Measurements from ENCODE around the gene LAMC3.

LAMC3 gene

DNA sequence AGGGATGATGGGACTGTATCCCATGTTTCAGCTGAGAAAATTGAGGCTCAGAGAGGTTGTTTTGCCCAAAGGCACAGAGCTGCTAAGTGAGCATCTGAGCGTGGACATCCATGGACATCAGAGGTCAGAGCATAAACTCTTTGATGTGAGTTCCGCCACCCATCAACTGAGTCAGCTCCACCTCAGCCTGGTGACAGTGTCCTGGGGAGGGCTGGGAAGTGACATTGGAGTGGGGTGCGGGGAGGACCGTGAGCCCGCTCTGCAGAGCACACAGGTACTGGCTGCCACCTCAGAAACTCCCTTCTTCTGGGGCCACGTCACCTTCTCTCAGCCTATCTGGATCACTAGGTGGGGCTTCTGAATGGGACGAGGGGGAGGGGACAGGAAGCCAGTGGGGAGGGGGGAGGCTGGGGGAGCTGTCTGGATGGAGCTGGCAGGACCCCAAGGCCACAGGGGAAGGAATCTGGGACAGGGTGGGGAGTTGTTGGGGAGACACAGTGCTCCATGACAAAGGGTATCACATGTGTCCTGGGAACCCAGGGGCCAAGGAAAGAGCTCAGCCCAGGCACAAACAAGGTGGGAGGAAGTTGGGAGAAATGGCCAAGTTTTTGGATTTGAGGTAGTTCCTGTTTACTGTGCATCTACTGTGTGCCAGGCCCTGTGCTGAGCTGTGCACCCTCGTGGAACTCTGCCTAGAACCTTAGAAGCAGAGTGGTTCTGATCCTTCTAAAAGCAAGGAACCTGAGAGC, 2.5 kb downstream of the LAMC3 start:
- no peak for DNase-seq (ENCODE audit: low spot score)

DNA sequence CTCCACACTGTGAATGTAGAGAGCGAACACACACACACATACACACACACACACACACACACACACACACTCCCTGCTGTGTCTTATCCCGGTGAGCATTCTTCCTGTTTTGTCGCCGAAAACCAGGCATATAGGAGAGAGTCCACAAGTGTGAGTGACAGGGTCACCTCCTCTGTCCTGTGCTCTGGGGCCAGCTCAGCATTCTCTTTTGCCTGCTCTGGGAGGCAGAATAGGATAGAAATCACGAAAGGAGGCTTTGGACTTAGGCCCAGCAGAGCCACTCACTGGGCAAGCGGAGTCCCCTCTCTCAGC, 3.0 kb downstream of the LAMC3 start:
- no peak for DNase-seq (ENCODE audit: low spot score)

DNA sequence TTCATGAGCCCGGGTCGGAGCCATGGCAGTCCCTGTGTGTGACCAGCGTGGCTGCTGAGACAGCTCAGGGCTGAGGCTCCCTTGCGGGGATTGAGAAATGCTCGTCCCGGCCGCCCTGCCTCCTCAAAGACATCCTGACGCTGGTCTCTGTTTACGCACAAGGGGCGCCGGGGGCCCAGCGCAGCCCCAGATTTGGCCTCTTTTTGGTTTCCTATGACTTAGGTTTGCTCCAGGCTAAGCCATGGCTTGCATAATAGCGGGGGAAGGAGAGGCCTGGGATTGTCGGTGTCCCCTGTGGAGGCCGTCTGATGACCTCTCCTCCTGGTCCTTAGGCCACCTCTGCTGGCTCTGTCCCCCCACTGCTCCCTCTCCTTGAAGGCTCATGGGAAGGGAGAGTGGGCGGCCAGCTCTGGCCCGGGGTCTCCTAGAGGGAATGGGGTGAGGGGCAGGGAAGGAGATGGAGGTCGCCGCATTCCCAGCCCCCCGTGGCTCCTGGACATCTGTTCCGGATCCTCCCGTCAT, 3.5 kb downstream of the LAMC3 start:
- no peak for DNase-seq (ENCODE audit: low spot score)

DNA sequence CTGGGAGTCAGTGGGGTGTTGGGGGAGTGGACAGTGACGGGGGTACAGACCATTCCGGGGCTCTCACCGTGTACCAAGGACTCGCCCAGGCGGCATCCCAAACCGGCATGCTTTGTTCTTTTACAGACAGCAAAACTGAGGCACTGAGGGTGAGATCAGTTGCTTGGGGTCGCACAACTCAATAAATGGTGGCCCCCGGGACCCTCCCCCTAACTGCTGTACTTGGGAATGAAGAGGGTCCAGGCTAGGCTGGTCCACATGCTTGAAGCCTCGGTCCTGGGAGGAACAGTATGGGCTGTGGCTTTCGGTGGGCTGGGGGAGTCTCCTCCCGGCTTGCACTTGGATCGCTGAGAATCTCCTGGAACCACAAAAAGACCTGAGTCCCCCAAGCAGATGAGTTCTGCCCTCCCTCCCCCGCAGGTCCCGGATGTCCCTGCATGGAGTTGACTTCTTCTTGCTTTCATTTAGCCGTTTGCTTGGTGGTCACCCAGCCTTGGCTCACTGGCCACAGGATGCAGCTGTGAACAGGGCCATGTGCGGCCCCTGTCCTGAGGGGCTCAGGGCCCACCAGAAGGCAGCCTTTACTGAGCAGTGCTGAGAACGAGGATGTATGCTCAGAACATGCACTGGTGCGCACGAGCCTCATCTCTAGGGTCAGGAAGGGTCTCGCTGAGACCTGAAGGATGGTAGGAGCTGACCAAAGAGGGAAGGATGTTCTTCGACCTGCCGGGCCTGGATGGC, 4.2 kb downstream of the LAMC3 start:
- no peak for DNase-seq (ENCODE audit: low spot score)

DNA sequence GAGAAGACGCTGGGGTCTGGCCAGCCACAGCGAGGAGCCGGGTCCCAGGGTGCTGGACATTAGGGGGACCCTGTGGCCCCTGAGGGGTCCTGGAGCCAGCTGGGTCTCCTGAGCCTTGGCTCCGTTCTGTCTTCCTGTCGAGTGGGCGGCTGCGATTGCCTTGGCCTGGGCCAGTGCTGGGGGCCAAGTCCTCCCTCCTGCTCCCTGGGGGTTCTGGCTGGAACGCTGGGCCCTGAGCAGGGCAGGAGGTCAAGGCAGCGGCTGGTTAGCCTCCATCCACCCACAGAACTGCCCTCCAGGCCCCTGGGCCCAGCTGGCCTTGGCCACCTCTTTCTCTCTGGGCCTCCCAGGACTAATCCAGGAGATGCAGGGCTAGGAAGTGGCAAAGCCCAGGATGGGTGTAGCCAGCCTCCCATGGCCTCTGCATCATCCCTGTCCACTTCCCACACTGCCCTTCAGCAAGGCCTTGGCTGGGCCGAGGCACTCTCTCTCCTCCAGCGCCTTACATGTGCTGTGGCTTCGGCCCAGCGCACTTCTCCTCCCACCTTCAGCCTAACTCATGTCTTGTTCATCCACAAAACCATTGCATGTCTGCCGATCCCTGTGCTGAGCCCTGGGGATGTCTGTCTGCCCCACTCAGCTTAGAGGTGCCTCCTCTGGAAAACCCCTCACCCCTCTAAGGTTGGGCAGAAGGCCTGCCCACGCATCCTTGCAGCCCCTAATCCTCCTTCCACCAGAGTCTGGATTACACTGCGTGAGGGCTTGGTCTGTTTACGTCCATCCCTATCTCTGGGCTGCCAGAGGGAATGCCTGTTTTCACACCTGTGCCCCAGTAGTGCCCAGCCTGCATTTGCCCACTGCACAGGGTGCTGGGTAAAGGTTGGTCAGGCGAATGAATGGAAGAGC, 5.0 kb downstream of the LAMC3 start:
- DNase-seq (ENCODE audit: low spot score): no peak

DNA sequence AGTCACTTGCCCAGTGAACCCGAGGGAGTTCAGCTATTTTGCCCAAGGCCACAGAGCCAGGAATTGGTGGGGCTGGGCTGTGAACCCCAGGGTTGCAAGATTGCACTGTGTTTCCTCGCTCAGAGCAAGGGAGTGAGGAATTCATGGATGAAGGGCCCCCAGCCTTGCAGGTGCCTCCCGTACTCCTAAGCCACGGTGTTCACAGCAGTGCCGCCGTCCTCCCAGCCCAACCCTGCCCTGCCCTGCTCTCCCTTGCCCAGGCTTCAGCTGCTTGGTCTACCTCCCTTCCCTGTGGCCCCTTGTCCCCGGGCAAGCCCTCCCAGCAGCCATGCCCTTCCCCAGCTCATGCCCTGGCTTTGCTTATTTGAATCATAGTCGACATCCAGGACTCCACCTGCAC, 6.1 kb downstream of the LAMC3 start:
- DNase-seq (ENCODE audit: low spot score): no peak

DNA sequence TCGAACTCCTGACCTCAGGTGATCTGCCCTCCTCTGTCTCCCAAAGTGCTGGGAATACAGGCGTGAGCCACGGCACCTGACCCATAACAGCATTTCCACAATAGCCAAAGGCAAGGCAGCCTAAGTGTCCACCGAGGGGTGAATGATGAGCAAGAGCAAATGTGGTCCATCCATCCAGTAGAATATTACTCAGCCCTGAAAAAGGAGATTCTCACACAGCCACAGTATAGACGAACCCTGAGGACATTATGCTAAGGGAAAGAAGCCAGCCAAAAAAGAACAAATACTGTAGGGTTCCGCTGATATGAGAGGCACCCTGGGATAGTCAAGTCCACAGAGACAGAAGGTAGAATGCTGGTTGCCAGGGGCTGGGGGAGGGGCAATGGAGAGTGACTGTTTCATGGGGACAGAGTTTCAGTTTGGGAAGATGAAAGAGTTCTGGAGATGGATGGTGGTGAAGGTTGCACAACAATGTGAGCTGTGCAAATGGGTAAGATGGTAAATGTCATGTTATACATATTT, 7.0 kb downstream of the LAMC3 start:
- no peak for DNase-seq (ENCODE audit: low spot score)

DNA sequence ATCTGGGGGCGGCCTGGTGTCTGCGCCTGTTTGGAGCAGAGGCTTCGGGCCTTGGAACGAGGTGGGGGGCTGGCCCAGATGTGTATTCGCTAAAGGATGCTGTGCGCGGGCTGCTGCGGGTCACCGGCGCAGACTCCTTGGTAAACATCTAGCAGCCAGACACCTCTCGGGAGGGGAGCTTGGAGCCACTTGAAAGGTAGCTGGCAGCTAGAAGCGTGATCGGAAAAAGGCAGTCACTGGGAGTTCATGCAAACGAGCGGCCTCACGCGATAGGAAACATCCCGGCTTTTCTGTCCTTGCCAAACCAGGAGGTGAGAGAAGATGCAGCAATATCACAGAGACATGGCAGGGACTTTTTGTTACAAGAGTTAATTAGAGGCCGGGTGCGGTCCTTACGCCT, 8.1 kb downstream of the LAMC3 start:
- DNase-seq (ENCODE audit: low spot score): no peak

DNA sequence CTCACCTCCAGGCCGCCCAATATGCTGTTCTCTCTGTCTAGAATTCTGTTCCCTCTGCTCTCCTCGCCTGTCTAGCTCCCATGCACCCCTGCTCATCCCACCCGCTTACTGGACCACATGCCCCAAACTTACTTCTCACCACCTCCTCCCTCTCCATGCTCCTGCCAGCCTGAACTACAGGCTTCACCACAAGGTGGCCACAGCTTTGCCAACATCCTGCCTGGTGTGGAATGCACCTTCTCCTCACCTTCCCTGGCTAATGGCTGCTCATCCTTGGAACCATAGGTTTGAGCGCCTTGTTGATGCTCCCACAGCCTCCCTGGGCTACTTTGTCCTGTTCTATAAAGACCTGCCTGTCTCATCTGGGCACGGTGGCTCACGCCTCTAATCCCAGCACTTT, 9.6 kb downstream of the LAMC3 start:
- no peak for DNase-seq (ENCODE audit: low spot score)

DNA sequence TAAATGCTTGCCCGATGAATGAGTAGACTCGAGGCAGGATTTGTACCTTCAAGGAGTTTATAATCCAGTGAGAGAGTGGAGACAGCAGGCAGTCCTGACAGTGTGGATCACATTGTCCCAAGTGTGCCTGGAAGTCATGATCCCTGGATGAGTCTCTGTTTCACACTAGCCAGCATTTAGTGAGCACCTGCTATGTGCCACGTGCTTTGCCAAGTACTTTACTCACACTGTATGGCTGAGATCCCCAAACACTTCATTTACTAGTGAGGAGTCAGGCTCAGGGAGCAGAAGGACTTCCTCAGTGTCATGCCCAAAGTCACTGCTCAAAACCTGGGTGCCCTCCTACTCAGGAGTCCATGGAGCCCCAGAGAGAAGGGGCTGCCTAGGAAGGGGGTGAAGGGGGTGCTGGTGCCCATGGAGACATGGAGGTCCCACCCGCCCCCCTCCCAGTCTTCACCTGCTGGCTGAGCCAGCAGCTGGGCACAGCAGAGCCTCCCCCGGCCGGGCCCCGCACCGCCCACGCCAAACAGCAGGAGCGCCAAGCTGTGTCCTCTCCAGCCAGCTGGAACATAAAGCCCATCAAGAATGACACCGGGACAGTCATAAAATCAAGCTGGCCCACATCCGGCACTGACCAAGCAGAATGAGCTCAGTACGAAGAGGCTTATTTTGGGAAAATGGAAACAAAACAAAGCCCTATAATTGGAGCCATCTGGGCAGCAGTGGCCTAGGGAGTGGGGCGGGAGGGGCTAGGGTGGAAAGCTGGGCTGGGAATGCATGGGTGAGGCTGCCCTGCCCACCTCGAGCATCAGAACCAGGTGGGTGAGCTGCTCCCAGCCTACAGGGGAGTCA, 10.6 kb downstream of the LAMC3 start:
- no peak for DNase-seq (ENCODE audit: low spot score)

DNA sequence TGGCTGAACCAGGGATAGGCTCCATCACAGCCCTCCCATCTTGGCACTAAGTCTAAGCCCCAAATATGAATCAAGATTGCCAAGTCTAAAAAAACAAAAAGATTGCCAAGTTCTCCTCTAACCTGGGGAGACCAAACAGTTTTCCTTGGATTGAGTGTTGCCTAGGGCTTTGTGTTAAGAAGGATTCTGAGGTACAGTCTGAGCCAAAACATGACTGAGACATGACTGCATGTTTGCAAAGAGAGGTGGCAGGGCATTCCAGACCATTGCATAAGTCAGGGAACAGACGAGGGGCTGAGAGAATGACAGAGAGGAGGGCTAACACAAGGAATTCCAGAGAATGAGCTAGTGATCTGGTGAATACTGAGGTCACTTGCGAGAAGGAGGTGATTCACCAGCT, 11.4 kb downstream of the LAMC3 start:
- DNase-seq (ENCODE audit: low spot score): no peak

DNA sequence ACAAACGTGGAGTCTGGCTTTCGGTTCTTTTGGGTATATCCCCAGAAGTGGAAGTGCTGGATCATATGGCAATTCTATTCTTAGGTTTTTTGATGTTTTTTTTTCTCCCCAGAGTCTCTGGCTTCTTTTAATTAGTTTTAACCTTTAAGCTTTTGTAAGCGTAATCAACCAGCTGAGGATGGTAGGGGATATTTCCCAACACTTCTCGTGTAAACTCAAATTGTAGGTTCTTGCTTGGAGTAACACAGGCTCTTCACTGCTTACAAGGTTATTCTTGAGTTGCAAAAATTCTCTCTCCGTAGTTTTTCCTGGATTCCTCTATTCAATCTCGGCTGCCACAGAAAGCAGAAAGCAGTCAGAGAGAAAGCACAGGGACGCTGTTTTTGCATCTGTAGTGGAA, 11.9 kb downstream of the LAMC3 start:
- no peak for DNase-seq (ENCODE audit: low spot score)

DNA sequence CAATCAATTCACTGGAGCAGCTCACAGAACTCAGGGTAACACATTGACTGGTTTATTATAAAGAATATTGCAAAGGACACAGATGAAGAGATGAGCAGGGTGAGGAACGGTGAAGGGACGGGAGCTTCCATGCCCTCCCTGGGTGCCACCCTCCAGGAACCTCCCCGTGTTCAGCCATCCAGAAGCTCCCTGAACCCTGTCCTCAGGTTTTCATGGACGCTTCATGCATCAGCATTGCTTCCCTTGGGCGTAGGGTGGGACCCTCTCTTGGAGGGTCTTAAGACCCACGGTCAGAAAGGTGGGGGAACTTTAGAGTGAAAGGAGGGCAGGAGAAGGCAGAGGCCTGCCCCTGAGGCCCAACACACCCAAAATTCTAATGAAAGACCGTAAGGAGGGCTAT, 12.8 kb downstream of the LAMC3 start:
- no peak for DNase-seq (ENCODE audit: low spot score)

DNA sequence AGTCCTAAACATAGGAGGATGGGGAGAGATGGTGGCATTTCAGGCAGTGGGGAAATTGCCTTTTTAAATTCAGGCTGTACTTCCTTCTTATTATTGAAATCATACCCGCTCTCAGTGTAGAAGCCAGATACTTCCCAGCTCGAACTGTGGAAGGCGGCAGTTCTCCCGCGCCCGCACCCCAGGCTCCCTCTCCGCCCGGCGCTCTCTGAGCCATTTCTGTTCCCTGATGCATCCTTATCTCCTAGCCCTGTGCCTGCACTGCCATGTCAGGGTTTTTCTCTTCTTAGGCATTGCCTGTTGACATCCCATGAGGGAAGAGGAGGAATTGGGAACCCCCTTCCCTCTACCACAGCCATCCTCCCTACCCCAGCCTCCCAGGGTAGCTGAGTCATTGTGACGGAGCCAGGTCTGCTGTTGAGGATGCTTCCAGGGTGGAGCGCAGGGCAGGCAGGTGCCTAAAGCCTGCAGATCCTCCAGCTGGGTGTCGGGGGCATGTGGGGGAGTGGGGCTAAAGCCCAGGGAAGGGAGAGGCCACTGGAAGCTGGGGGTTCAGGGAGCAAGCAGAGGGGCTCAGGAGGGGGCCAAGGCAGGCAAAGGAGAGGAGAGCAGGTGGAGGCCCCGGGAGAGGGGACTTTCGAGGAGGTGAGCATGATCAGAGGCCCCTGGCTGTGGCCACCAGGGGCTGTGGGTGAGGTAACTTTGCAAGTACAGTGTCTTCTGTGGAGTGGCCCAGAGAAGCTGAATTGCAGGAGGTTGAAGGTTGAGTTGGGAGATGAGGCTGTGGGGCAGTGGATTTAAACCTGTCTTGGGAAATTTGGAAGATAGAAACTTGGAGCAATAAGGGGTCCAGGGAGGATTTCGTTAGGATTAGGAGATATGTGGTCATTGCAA, 16.2 kb downstream of the LAMC3 start:
- no peak for DNase-seq (ENCODE audit: low spot score)

DNA sequence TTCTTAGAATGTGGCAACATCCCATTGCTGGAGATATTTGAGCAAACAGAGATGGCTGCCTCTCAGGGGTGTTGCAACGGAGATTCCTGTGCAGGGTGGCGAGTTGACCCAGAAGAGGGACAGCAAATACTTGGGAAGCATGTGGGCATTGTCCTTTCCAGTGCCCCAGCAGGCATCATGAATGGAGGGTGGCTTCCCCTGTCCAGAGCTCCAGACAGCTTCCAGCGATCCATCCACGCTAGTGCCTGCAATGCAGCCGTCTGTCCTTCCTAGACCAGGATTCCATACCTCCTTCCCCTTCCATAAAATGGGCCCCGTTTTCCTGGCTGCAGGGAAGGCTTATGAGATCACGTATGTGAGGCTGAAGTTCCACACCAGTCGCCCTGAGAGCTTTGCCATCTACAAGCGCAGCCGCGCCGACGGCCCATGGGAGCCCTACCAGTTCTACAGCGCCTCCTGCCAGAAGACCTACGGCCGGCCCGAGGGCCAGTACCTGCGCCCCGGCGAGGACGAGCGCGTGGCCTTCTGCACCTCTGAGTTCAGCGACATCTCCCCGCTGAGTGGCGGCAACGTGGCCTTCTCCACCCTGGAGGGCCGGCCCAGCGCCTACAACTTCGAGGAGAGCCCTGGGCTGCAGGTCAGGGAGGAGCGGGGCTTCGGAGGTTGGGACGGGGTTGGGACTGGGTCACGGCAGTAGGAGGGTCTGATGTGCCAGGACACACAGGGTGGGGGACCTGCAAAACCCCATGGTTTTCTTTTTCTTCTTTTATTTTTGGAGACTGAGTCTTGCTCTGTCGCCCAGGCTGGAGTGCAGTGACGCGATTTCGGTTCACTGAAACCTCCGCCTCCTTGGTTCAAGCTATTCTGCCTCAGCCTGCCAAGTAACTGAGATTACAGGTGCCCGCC, 17.2 kb downstream of the LAMC3 start:
- no peak for DNase-seq (ENCODE audit: low spot score)

DNA sequence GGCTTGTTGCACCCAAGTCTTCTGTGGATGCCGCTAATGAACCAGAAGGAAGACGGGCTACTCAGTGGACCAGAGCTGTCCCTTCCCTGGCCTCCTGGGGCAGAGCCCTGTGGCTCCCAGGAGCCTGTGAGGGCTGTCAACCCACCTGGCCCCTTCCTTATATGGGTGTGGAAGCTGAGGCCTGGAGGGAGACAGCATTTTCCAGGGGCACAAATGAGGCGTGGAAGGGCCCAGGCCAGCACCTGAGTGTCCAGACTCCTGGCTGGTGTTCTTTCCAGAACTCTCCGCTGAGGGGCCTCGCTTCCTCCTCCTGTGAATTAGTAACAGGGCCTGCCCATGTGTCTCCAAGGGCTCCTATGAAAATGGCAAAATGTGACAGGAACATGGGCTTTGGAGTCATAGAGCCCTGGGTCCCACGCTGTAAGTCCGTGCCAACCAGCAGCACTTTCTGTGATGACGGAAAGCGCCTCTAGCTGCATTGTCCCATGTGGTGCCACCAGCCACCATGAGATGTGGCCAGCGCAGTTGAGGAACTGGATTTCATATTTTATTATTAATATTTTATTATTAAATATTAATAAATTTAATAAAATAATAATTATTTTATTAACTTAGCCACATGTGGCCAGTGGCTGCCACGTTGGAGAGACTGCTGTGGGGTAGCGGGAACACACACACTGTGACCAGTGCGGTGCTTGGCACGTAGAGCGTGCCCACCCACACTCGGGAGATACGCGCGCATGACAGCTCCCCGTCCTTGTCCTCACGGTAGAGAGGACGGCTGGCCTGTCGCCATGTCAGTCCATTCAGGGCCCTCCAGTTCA, 18.3 kb downstream of the LAMC3 start:
- DNase-seq (ENCODE audit: low spot score): no peak

DNA sequence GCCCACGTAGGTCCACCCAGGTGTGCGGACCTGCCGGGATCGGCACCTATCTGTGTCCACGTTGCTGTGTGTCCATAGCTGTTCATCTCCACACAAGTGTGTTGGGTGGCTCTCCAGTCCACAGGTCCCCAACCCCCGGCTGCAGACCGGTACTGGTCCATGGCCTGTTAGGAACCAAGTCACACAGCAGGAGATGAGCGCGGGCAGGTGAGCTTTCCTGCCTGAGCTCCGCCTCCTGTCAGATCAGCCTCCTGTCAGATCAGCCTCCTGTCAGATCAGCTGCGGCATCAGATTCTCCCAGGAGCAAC, 18.9 kb downstream of the LAMC3 start:
- DNase-seq (ENCODE audit: low spot score): no peak

DNA sequence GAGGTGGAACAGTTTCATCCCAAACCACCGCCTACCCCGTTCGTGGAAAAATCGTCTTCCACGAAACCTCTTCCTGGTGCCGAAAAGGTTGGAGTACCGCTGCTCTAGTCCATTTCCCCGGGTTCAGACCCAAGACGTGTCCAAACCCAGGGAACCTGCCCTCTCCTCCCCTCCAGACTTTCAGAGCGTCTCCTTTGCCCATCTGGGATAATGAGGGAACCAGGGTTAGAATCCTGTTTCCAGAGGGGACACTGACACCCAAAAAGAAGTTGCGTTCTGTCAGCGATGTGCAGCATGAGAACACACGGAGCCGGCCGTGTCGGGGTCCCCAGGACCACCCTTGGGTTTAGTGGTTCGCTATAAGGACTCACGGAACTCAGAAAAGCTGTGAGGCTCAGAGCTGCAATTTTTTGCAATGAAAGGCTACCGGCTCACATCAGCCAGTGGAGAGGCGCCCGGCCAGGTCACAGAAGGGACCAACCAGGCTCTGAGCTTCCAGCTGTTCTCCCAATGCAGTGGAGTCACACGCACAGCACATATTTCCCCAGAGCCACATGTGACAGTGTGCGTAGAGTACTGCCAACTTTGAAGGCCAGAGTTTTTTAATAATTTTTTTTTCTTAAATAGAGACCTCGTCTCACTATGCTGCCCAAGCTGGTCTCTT, 19.4 kb downstream of the LAMC3 start:
- DNase-seq (ENCODE audit: low spot score): no peak
